Left lung (tissue), 10 donors: Measurements from ENCODE around the gene SPA17. TPM values are rescaled to one million over a fixed set of nuclear protein-coding genes. Genes with fewer than 3 reads are reported as not detected.
A peak's percentile ranks its signal among the peaks of the same experiment; 100 is the strongest.

Source experiments
- ATAC-seq: fragments of 200-7000 bp; cut with Tn5 transposase; one replicate; pipeline ENCODE4 v1.9.1; 2020; ENCODE audit warnings: moderate library complexity
- DNase-seq, 4 donors: peaks; one replicate each; pipeline ENCODE4 v3.0.0-alpha.2; 2013 to 2020
- H3K27ac ChIP-seq, 2 donors: fragments of 200-600 bp; sonication (generic) in 1 of 2; one replicate each; pipeline versions ENCODE4 v1.5.0 to v1.8.0; 2020 to 2021
- H3K27me3 ChIP-seq, 2 donors: fragments of 200-600 bp; sonication (generic) in 1 of 2; one replicate each; pipeline versions ENCODE4 v1.5.0 to v1.8.0; 2020 to 2021
- H3K36me3 ChIP-seq, 2 donors: fragments of 200-600 bp; sonication (generic) in 1 of 2; one replicate each; pipeline versions ENCODE4 v1.5.0 to v1.8.0; 2020 to 2021
- H3K4me1 ChIP-seq, 2 donors: fragments of 200-600 bp; one replicate each; pipeline ENCODE4 v1.8.0; 2021
- H3K4me3 ChIP-seq, 2 donors: fragments of 200-600 bp; sonication (generic) in 1 of 2; one replicate each; pipeline versions ENCODE4 v1.5.0 to v1.8.0; 2020 to 2021; ENCODE audit warnings: mild to moderate bottlenecking in 1 of 2
- H3K9me3 ChIP-seq, 2 donors: fragments of 200-600 bp; sonication (generic) in 1 of 2; one replicate each; pipeline versions ENCODE4 v1.5.0 to v1.8.0; 2020 to 2021
- CTCF ChIP-seq, 2 donors: fragments of 200-600 bp; sonication (generic) in 1 of 2; IDR thresholded peaks; one replicate each; pipeline versions ENCODE4 v1.5.0 to v1.8.0; 2021; ENCODE audit warnings: antibody characterized with exemption in 2 of 2
- intact Hi-C, 2 donors: fragments of 100-400 bp; cut with DNase I; formaldehyde crosslinking; loops; one replicate each; pipeline versions ENCODE4 v1.11.2 to v1.14.2; 2022
- polyA plus RNA-seq, 6 donors: library from polyadenylated mRNA; unstranded; fragments of 120-200 nt; gene quantifications; one replicate each; pipeline ENCODE4 v1.2.1, GENCODE V29; 2013; ENCODE audit not compliant: insufficient read length in 6 of 6
- total RNA-seq, 2 donors: library from RNA; stranded (reverse); fragmentation: NEBNext Ultra II Directional; extraction: Animal tissue kit (Norgen Biotek cat#: 25700); gene quantifications; one replicate each; pipeline ENCODE4 v1.2.1, GENCODE V29; 2021
- donor health status: DM: no; HTN: yes; CAD: no.
- donor health status: DM: no; HTN: no; CAD: no.

The SPA17 gene
- total and polyA plus RNA-seq, 8 donors, result 5.6 to 20.9 (median 15.2) TPM

- TF ChIP-seq CTCF (IDR thresholded peaks at IDR 0.05), result no peak
- no peaks in the 10 kb centered on the region for H3K36me3 ChIP-seq
- H3K27me3 ChIP-seq, result no peaks in the 10 kb centered on the region
- peak; percentile 60 for ATAC-seq
- H3K27ac ChIP-seq, result peak overlapping the region in 1 of 2 donors; percentile 59
- no peaks in the 10 kb centered on the region for H3K9me3 ChIP-seq
- H3K4me1 ChIP-seq, result peaks cover 0 to 19% of the 10 kb centered on the region in 2 donors
- peak in 1 of 4 donors; percentile 67 for DNase-seq
- no peak overlapping the region for H3K4me3 ChIP-seq
- intact Hi-C loops, result no loop called here
Observed at GRCh38 chr11:124732230-124732629, 58.5 kb downstream of the SPA17 start.

GRCh38 chr11:124736736-124737135, 63.0 kb downstream of the SPA17 start:
- ATAC-seq (no peak), DNase-seq (no peak)
- H3K4me3 ChIP-seq, result no peak overlapping the region
- intact Hi-C loops, result no loop called here
- H3K27ac ChIP-seq, result no peak overlapping the region
- H3K36me3 ChIP-seq, result no peaks in the 10 kb centered on the region
- H3K4me1 ChIP-seq, result peaks cover 0 to 47% of the 10 kb centered on the region in 2 donors
- no peaks in the 10 kb centered on the region for H3K9me3 ChIP-seq
- peaks cover 0 to 25% of the 10 kb centered on the region in 2 donors for H3K27me3 ChIP-seq
- TF ChIP-seq CTCF (IDR thresholded peaks at IDR 0.05), result no peak

GRCh38 chr11:124737638-124738305, 64.1 kb downstream of the SPA17 start:
- Histone ChIP-seq H3K27ac (no peak overlapping the region), H3K4me3 (no peak overlapping the region), H3K36me3 (no peaks in the 10 kb centered on the region), H3K27me3 (peaks cover 0 to 25% of the 10 kb centered on the region in 2 donors), H3K4me1 (peaks cover 0 to 43% of the 10 kb centered on the region in 2 donors), H3K9me3 (no peaks in the 10 kb centered on the region)
- ATAC-seq (no peak), DNase-seq (no peak)
- TF ChIP-seq CTCF (IDR thresholded peaks at IDR 0.05), result no peak
- intact Hi-C loops, result no loop called here

GRCh38 chr11:124738713-124739478, 65.2 kb downstream of the SPA17 start:
- Histone ChIP-seq H3K9me3 (no peaks in the 10 kb centered on the region), H3K36me3 (no peaks in the 10 kb centered on the region), H3K27me3 (peaks cover 0 to 25% of the 10 kb centered on the region in 2 donors), H3K27ac (no peak overlapping the region), H3K4me3 (peak overlapping the region; percentile 57 to 64), H3K4me1 (peaks cover 0 to 41% of the 10 kb centered on the region in 2 donors)
- no peak for TF ChIP-seq CTCF (IDR thresholded peaks at IDR 0.05)
- ATAC-seq, result no peak
- no peak for DNase-seq
- intact Hi-C loops, result no loop called here
